ENCODE data around the gene CFAP46. TPM values are rescaled to one million over a fixed set of nuclear protein-coding genes. Genes with fewer than 3 reads are reported as not detected.

CFAP46 gene
- total RNA-seq, 1 donor = under 0.01 TPM

DNA sequence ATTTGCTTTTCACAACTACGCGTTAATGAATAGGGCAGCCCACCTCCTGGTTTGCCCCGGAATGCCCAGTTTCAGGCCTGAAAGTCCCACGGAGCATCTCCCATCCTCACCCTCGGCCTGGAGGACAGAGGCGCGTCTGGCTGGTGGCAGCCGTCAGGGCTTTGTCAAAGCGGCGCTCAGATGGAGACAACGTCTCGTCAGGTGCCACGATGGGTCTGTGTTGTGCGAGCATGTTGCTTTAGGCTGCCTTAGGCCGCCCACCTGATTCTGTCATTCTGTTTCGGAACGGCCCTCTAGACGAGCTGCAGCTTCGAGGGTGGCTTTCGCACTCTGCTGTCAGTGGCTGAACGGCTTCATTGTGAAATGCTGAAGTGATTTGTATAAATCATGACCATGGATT is 39.4 kb upstream of the CFAP46 start:
- peaks cover 6% of the 10 kb centered on the region for H3K27me3 ChIP-seq (ENCODE audit: insufficient read depth, low read length)
- H4K20me1 ChIP-seq (ENCODE audit: insufficient read depth, low read length) = no peaks in the 10 kb centered on the region
- no peaks in the 10 kb centered on the region for H3K79me2 ChIP-seq (ENCODE audit: insufficient read depth, low read length)
- no peak for DNase-seq (ENCODE audit: insufficient read length, low spot score, missing footprints)
- no peaks in the 10 kb centered on the region for H3K36me3 ChIP-seq (ENCODE audit: insufficient read depth, low read length)
- no peak overlapping the region for H2AFZ ChIP-seq (ENCODE audit: low read length)
- TF ChIP-seq, protein P1, sequence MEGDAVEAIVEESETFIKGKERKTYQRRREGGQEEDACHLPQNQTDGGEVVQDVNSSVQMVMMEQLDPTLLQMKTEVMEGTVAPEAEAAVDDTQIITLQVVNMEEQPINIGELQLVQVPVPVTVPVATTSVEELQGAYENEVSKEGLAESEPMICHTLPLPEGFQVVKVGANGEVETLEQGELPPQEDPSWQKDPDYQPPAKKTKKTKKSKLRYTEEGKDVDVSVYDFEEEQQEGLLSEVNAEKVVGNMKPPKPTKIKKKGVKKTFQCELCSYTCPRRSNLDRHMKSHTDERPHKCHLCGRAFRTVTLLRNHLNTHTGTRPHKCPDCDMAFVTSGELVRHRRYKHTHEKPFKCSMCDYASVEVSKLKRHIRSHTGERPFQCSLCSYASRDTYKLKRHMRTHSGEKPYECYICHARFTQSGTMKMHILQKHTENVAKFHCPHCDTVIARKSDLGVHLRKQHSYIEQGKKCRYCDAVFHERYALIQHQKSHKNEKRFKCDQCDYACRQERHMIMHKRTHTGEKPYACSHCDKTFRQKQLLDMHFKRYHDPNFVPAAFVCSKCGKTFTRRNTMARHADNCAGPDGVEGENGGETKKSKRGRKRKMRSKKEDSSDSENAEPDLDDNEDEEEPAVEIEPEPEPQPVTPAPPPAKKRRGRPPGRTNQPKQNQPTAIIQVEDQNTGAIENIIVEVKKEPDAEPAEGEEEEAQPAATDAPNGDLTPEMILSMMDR (IDR thresholded peaks at IDR 0.05; ENCODE audit: extremely low read depth, low read depth, low read length) = no peak
- H3K4me1 ChIP-seq (ENCODE audit: insufficient read depth, low read length) = no peaks in the 10 kb centered on the region
- no peak overlapping the region for H3K4me3 ChIP-seq (ENCODE audit: insufficient read depth, low read length)
- no peak overlapping the region for H3K4me2 ChIP-seq (ENCODE audit: insufficient read depth, low read length)
- H3K9me3 ChIP-seq (ENCODE audit: low read depth, low read length) = no peaks in the 10 kb centered on the region
- H3K27ac ChIP-seq (ENCODE audit: low read depth, low read length) = no peak overlapping the region

DNA sequence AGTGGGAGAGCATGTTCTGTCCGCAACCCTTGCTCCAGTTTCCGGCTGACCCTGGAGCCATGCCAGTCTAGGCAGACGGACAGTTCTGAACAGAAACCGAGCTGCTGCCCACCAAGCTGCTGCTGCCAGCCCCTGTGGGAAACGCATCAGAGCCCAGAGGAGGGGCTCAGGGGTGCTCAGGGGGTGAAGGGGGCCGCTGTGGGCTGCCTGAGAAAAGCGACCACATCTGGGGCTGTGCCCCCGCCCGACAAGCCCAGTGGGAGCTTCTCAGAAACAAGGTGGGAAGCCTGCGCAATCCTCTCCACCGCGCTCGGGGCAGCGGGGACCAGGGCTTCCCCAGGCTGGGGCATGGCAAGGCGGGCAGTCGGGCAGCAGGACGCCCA is 38.8 kb upstream of the CFAP46 start:
- TF ChIP-seq, protein P1 (IDR thresholded peaks at IDR 0.05; ENCODE audit: extremely low read depth, low read depth, low read length) = no peak

DNA sequence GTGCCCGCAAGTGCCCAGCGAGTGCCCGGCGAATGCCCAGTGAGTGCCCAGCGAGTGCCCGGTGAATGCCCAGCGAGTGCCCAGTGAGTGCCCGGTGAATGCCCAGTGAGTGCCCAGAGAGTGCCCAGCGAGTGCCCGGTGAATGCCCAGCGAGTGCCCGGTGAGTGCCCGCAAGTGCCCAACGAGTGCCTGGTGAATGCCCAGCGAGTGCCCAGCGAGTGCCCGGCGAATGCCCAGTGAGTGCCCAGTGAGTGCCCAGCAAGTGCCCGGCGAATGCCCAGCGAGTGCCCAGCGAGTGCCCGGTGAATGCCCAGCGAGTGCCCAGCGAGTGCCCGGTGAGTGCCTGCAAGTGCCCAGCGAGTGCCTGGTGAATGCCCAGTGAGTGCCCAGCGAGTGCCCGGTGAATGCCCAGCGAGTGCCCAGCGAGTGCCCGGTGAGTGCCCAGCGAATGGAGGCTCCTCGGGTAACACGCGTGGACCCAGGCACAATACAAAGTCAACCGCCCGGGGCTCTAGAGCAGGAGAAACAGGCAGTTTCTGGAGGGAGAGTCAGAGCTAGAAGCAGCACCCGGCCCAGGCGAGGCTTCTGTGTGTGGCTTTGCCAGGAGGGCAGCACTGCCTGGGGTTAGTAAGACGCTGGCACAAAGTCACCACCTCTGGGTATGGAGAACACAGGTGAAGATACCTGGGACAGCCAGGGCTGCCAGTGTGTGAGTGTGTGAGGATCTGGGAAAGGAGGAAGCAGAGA is 38.2 kb upstream of the CFAP46 start:
- Histone ChIP-seq H2AFZ (ENCODE audit: low read length) (no peak overlapping the region), H3K9me3 (ENCODE audit: low read depth, low read length) (no peaks in the 10 kb centered on the region), H3K4me3 (ENCODE audit: insufficient read depth, low read length) (no peak overlapping the region), H3K4me2 (ENCODE audit: insufficient read depth, low read length) (no peak overlapping the region), H3K4me1 (ENCODE audit: insufficient read depth, low read length) (no peaks in the 10 kb centered on the region), H3K27ac (ENCODE audit: low read depth, low read length) (no peak overlapping the region), H4K20me1 (ENCODE audit: insufficient read depth, low read length) (no peaks in the 10 kb centered on the region), H3K79me2 (ENCODE audit: insufficient read depth, low read length) (no peaks in the 10 kb centered on the region), H3K36me3 (ENCODE audit: insufficient read depth, low read length) (no peaks in the 10 kb centered on the region), H3K27me3 (ENCODE audit: insufficient read depth, low read length) (peaks cover 9% of the 10 kb centered on the region)
- TF ChIP-seq, protein P1 (IDR thresholded peaks at IDR 0.05; ENCODE audit: extremely low read depth, low read depth, low read length) = no peak
- no peak for DNase-seq (ENCODE audit: insufficient read length, low spot score, missing footprints)

More for the DNA sequence above, 38.8 kb upstream of the CFAP46 start:
- Histone ChIP-seq H3K4me2 (ENCODE audit: insufficient read depth, low read length) (no peak overlapping the region), H3K4me3 (ENCODE audit: insufficient read depth, low read length) (no peak overlapping the region), H3K9me3 (ENCODE audit: low read depth, low read length) (no peaks in the 10 kb centered on the region), H4K20me1 (ENCODE audit: insufficient read depth, low read length) (no peaks in the 10 kb centered on the region), H2AFZ (ENCODE audit: low read length) (no peak overlapping the region), H3K27me3 (ENCODE audit: insufficient read depth, low read length) (peaks cover 6% of the 10 kb centered on the region), H3K36me3 (ENCODE audit: insufficient read depth, low read length) (no peaks in the 10 kb centered on the region), H3K27ac (ENCODE audit: low read depth, low read length) (no peak overlapping the region), H3K4me1 (ENCODE audit: insufficient read depth, low read length) (no peaks in the 10 kb centered on the region), H3K79me2 (ENCODE audit: insufficient read depth, low read length) (no peaks in the 10 kb centered on the region)
- no peak for DNase-seq (ENCODE audit: insufficient read length, low spot score, missing footprints)

DNA sequence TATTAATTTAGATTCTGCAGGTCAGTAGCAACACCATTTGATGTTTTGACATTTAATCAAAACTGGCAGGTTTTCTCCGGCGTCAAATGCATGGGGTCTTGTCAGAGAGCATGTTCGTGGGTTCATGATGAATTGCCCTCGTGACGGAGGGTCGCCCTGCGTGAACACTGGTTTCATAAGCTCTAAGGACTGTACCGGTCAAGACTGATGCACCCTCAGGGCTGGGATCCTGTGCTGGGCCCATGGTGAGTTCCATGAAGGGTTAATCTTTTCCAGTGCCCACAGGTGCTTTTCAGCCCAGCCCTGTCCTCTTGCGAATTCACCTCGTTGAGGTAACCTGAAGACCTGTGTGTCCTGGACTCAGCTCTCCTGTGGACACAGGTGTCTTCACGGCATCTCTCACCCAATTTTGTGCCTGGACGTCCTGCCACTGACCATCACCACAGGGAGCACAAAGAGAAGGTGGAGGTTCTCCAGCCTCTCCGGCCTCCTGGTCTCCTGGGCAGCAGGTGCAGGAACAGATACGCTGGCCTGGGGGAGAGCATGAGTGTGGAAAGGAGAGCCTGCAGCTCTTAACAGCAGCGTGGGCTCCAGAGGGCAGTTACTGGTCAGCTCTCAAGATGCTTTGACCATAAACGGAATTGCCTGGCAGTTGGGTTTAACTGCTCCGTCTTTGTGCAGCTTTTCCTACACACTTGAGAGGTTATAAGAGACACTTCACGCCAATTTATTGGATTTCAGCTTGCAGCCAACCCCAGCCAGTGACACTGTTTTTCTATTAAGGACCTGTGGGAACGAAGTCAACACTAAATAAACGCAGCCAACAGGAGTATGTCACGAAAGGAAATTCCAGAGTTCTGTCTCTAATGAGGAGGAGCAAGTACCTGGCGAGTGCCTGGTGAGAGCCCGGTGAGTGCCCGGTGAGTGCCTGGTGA is 37.4 kb upstream of the CFAP46 start:
- Histone ChIP-seq H3K79me2 (ENCODE audit: insufficient read depth, low read length) (no peaks in the 10 kb centered on the region), H3K4me3 (ENCODE audit: insufficient read depth, low read length) (no peak overlapping the region), H3K9me3 (ENCODE audit: low read depth, low read length) (no peaks in the 10 kb centered on the region), H3K27ac (ENCODE audit: low read depth, low read length) (no peak overlapping the region), H3K27me3 (ENCODE audit: insufficient read depth, low read length) (peaks cover 9% of the 10 kb centered on the region), H3K36me3 (ENCODE audit: insufficient read depth, low read length) (no peaks in the 10 kb centered on the region), H2AFZ (ENCODE audit: low read length) (no peak overlapping the region), H3K4me1 (ENCODE audit: insufficient read depth, low read length) (no peaks in the 10 kb centered on the region), H3K4me2 (ENCODE audit: insufficient read depth, low read length) (no peak overlapping the region), H4K20me1 (ENCODE audit: insufficient read depth, low read length) (no peaks in the 10 kb centered on the region)
- TF ChIP-seq, protein P1 (IDR thresholded peaks at IDR 0.05; ENCODE audit: extremely low read depth, low read depth, low read length) = no peak
- peak; percentile 58 for DNase-seq (ENCODE audit: insufficient read length, low spot score, missing footprints)
